GM06990 (cell line): Measurements from ENCODE around the gene PSORS1C1.

Experiments
- DNase-seq: peaks from one replicate; pipeline ENCODE4 v3.0.0-alpha.2; 2011; ENCODE audit not compliant: insufficient read length; ENCODE audit errors: extremely low read depth
- H3K27me3 ChIP-seq: replicated peaks from 2 replicates; pipeline ENCODE4 v1.6.0; 2011; ENCODE audit warnings: low read length; ENCODE audit not compliant: control insufficient read depth, insufficient read depth
- H3K36me3 ChIP-seq: 2 replicates; pipeline ENCODE4 v1.5.1; 2011; ENCODE audit warnings: low read length; ENCODE audit not compliant: control insufficient read depth, insufficient read depth
- H3K4me3 ChIP-seq: replicated peaks from 2 replicates; pipeline ENCODE4 v1.5.1; 2011; ENCODE audit warnings: low read depth, mild to moderate bottlenecking, control low read depth, low read length
- TF ChIP-seq, protein P1 (sequence below): IDR thresholded peaks from 2 replicates; pipeline ENCODE4 v1.5.1; 2011; ENCODE audit warnings: low read length, control low read depth, mild to moderate bottlenecking, inconsistent platforms; ENCODE audit not compliant: insufficient read depth, poor library complexity, severe bottlenecking

Gene PSORS1C1

GRCh38 chr6:31098449-31098938, 16.1 kb upstream of the PSORS1C1 start:
- no peaks in the 10 kb centered on the region; the same call in none of the 2 replicates for H3K27me3 ChIP-seq
- DNase-seq, result no peak
- H3K4me3 ChIP-seq, result no peak overlapping the region
- H3K36me3 ChIP-seq, result no peaks in the 10 kb centered on the region
- TF ChIP-seq, protein P1, sequence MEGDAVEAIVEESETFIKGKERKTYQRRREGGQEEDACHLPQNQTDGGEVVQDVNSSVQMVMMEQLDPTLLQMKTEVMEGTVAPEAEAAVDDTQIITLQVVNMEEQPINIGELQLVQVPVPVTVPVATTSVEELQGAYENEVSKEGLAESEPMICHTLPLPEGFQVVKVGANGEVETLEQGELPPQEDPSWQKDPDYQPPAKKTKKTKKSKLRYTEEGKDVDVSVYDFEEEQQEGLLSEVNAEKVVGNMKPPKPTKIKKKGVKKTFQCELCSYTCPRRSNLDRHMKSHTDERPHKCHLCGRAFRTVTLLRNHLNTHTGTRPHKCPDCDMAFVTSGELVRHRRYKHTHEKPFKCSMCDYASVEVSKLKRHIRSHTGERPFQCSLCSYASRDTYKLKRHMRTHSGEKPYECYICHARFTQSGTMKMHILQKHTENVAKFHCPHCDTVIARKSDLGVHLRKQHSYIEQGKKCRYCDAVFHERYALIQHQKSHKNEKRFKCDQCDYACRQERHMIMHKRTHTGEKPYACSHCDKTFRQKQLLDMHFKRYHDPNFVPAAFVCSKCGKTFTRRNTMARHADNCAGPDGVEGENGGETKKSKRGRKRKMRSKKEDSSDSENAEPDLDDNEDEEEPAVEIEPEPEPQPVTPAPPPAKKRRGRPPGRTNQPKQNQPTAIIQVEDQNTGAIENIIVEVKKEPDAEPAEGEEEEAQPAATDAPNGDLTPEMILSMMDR, result no peak

DNA sequence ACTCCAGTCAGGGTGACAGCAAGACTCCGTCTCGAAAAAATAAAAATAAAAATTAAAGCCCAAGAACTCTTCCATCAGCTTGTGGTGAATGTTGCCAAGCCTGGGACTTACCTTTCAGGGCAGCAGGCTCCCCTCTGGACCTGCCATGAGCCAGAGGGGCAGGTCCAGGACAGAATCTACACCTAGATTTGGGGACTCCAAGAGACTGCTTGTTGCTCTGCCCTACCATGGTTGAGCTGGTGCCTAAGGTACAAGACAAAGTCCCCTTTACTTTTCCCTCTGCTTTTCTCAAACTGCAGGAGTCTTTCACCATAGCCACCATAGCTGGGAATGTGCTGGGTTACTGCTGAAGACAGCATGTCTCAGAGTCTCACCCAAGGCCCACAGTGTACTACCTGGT, 11.5 kb upstream of the PSORS1C1 start:
- TF ChIP-seq, protein P1, result no peak
- no peak for DNase-seq
- H3K27me3 ChIP-seq, result no peaks in the 10 kb centered on the region; the same call in 1 of the 2 replicates
- H3K4me3 ChIP-seq, result no peak overlapping the region
- no peaks in the 10 kb centered on the region for H3K36me3 ChIP-seq

GRCh38 chr6:31107052-31107451, 7.5 kb upstream of the PSORS1C1 start:
- Histone ChIP-seq H3K36me3 (no peaks in the 10 kb centered on the region), H3K27me3 (peaks cover 2% of the 10 kb centered on the region), H3K4me3 (no peak overlapping the region)
- no peak for DNase-seq
- TF ChIP-seq, protein P1, result no peak

GRCh38 chr6:31110825-31111582, 3.6 kb upstream of the PSORS1C1 start:
- H3K4me3 ChIP-seq, result no peak overlapping the region
- peaks cover 3% of the 10 kb centered on the region for H3K27me3 ChIP-seq
- TF ChIP-seq, protein P1, result no peak
- no peak for DNase-seq
- no peaks in the 10 kb centered on the region for H3K36me3 ChIP-seq

GRCh38 chr6:31111712-31112111, 2.9 kb upstream of the PSORS1C1 start:
- Histone ChIP-seq H3K4me3 (no peak overlapping the region), H3K36me3 (no peaks in the 10 kb centered on the region), H3K27me3 (peaks cover 3% of the 10 kb centered on the region)
- TF ChIP-seq, protein P1, result no peak
- no peak for DNase-seq
